HL-60/S4 treated with retinoic acid at 250 ng/mL for 4 days and 3 days (cell line): ENCODE results near the gene DLGAP4.

ENCODE experiments used
- in situ Hi-C: fragments of 300-500 bp; cut with MboI; formaldehyde crosslinking; loops from 2 replicates; pipeline ENCODE4 v1.7.0; 2022; ENCODE audit warnings: low sequenced_read_pairs

The DLGAP4 gene

GRCh38 chr20:36399147-36399968 is 93.2 kb downstream of the DLGAP4 start:
- in situ Hi-C loops, result no loop called here

DNA sequence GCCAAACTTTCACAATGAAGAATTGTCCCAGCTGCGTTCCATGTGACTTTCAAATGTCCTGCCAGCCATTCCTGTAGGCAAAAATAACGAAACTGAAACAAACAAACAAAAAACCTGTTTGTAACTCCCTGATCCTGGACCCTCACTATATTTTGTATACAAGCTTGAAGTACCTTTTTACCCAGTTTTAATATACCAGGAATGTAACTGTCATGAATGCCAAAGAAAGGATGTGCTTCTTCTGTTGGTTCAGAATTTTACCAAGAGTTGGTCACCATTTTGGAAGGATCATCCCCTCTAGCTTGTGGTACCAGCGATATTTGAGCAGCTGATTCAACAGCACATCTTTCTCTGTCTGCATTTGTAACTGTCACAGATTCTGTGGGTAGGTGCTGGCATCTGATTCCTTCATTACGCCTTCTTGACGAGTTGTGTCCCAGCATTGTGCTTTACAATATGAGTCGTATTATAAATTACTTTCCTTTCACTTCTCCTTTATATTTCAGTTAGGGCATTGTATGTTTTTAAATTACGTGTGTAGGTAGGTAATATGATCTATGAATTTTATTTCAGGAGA is 93.9 kb downstream of the DLGAP4 start:
- in situ Hi-C loops, result no loop called here

DNA sequence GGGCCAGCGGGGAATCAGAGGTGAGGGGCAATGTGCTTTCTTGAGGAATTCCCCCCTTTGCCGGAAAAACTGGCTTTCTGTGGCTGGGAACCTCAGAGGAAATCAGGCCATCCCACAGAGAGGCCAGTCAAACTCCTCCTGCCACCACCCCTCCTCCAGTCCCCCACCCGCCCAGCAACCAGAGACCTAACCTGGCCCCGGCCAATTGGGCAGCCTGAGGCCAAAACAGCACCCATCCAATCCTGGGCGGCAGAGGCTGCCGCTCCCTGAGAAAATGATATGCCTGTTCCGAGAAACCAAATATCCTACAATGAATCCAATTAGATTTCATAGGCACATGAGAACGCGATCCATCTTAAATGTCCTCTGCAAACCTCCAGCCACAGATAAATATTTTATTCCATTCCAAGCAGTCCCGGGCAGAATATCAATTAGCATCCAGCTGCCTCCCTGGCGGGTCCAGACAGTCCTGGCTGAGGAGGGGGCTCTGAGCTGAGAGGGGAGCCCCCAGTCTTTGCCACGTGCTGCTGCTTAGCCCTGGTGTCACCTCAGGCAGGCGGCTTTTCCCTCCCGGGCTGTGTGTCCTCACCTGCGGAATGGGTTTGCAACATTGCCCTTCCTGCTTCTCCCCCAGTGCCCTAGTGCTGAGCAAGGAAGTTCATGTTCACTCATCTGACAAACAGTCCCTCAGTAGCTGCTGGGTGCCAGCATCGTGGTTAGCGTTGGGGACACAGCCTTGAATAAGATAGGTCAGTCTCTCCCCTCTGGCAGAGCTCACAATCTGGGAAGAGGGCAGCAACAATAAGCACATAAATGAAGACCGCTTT is 95.0 kb downstream of the DLGAP4 start:
- in situ Hi-C loops, result no loop called here

GRCh38 chr20:36402708-36403107 is 96.6 kb downstream of the DLGAP4 start:
- in situ Hi-C loops, result no loop called here

DNA sequence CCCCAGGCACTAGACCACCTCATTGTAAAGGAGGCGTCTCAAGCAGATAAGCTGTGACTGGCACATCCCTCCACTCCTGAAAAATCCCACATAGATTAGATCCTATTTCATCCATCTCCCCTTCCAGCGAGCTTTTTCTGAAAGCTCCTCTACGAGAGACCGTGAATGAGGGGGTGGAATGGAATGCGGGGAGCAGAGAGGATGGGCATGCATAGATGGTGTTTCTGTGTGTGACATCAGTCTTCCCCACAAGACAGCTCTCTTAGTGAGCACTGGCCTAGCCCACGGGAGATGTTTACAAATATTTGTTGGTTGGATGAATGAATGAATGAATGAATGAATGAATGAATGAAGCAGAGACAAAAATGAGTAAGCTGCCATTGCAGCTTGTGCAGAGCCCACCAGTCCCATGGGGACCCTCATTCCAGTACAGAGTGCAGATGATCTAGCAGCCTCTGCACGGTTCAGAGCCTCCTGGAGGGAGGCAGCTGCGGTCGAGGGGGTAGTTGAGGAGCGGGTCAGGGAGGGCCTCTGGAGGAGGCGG is 98.4 kb downstream of the DLGAP4 start:
- in situ Hi-C loops, result no loop called here

DNA sequence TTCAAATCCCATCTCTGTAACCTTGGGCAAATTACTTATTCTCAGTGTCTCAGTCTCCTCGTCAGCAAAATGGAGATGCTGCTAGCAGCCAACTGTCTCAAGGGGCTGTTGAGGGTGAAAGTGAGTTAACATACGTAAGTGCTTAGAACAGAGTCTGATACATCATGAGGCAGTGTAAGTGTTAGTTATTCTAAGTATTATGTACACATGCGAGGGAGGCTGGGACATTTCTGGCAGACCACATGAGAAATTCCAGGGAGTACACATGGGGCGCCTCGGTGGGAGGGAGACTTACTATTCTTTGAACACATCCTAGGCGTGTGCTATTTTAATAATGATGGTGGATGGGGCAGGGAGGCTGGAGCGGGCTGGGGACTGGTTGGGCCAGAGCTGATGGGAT is 99.1 kb downstream of the DLGAP4 start:
- in situ Hi-C loops, result no loop called here

DNA sequence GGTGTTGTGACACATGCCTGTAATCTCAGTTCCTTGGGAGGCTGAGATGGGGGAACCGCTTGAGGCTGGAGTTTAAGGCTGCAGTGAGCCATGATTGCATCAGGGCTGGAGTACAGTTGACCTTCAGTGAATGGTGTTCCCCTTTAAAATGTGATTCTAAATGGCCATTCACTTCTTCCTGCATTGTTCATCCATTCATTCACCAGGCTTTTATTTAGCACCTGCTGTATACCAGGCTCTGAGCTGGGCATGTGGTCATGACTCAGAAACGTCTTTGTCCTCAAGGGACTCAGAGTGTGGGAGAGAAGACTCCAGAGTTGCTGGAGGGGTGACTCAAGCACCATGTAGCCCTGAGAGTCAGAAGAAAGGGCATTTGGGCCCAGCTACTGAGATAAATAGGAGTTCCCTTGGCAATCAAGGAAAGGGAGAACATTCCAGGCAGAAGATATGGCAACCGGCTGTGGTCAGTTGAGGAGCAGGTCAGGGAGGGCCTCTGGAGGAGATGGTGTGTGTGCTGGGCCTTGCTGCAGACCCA is 101.1 kb downstream of the DLGAP4 start:
- in situ Hi-C loops, result no loop called here

GRCh38 chr20:36408219-36408618 is 102.1 kb downstream of the DLGAP4 start:
- in situ Hi-C loops, result no loop called here

DNA sequence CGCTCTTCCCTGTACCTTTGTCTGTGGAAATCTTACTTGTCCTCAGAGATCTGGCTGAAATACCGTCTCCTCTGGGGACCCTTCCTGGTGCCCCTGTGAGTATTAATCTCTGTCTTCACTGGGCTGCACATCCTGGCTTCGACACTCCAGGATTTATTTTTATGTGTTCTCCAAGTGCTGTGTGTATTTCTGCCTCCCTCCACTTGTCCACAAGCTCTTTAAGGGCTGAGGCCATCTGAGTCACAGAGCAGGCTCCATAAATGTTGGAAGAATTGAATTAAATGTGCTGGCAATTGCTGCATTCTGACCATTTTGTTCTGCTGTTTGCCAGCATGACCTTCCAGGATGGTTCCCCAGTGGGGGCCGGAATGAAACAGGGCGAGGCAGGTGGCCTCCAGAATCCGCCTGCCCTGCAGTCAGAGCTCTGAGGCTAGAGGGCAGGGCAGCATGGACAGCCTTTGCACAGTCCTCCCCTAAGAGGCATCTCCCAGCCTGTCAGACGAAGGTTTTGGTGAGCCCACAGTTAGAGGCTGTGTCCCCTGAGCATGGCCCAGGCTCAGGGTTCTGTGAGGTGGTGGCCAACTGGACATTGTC is 105.8 kb downstream of the DLGAP4 start:
- in situ Hi-C loops, result no loop called here

DNA sequence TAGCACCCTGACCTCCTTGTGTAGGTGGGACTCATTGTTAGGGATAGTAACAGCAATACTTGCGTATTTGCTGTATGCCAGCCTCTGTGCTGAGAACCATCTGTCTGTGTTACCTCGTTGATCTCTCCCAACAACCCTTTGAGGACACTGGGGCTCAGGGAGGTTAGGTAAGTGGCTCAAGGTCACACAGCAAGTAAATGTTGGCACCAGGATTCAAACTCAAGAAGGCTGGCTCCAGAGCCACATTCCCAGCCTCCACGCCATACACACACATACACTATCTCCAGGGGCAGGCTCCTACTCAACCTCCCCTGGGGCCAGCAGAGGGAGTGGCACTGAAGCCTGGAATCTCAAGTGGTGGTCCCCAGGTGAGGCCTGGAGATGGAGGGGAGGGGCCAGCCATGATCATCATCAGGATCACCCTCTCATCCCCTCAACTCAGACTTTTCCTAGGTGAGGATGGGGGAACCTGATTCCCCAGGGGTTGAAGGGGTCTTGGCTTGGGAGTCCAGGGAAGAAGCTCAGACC is 109.4 kb downstream of the DLGAP4 start:
- in situ Hi-C loops, result no loop called here

GRCh38 chr20:36418711-36419110 is 112.6 kb downstream of the DLGAP4 start:
- in situ Hi-C loops, result no loop called here

GRCh38 chr20:36421641-36422040 is 115.5 kb downstream of the DLGAP4 start:
- in situ Hi-C loops, result no loop called here

DNA sequence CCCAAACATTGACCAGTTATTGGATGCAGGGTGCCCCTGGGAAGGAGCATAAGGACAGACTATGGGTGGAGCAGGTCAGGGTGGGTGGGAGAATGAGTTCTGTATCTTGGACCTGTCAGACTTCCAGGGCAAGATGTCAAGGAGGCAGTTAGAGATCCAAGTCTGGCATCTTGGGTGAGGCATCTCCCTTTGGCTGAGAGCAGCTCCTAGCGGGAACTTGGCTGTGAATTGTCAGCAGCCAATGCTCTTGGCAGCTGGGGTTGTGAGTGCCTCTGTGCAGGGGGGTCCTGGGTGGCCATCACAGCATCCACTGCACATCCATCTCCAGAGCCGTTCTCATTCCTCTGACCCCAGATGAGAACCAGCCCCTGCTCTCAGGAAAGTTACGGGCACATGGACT is 118.2 kb downstream of the DLGAP4 start:
- in situ Hi-C loops, result no loop called here

DNA sequence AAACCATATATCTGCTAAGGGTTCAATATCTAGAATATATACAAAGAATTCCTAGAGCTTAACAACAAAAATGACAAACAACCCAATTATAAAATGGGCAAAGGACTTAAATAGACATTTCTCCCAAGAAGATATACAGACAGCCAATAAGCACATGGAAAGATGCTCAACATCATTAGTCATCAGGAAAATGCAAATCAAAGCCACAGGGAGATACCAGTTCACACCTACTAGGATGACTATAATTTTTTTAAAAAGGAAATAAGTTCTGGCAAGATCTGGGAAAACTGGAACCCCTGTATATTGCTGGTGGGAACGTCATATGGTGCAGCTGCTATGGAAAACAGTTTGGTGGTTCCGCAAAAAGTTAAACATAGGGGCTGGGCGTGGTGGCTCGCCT is 119.0 kb downstream of the DLGAP4 start:
- in situ Hi-C loops, result no loop called here

DNA sequence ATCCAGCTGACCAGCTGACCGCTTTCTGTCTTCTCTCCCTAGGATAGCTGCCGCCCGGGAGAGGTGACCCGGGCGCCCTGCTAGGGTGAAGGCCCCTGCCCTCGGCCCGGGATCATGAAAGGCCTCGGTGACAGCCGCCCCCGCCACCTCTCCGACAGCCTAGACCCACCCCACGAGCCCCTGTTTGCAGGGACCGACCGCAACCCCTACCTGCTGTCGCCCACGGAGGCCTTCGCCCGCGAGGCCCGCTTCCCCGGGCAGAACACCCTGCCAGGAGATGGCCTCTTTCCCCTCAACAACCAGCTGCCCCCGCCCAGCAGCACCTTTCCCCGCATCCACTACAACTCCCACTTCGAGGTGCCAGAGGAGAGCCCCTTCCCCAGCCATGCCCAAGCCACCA is 125.5 kb downstream of the DLGAP4 start:
- in situ Hi-C loops, result no loop called here

- in situ Hi-C loops, result no loop called here
Observed at GRCh38 chr20:36432096-36432495, 126.0 kb downstream of the DLGAP4 start.

- in situ Hi-C loops, result no loop called here
Observed at GRCh38 chr20:36434383-36434782, 128.2 kb downstream of the DLGAP4 start.

DNA sequence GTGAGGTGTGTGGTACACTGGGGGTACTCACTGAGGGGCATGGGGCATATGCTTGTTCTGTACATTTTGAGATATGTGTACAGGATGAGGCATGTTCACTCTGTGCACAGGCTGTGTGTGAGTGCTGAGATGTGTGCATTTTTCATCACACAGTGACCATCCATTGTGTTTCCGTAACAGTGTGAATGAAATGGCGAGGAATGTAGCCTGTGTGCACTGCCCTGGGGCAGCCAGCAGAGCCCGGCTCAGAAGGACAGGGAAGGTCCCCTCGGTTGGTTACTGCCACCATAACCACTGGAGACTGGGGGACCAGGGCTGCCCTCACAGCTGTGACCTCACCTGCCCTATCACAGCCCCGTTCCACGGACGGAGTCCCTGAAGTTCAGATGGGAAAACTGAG is 129.0 kb downstream of the DLGAP4 start:
- in situ Hi-C loops, result no loop called here

DNA sequence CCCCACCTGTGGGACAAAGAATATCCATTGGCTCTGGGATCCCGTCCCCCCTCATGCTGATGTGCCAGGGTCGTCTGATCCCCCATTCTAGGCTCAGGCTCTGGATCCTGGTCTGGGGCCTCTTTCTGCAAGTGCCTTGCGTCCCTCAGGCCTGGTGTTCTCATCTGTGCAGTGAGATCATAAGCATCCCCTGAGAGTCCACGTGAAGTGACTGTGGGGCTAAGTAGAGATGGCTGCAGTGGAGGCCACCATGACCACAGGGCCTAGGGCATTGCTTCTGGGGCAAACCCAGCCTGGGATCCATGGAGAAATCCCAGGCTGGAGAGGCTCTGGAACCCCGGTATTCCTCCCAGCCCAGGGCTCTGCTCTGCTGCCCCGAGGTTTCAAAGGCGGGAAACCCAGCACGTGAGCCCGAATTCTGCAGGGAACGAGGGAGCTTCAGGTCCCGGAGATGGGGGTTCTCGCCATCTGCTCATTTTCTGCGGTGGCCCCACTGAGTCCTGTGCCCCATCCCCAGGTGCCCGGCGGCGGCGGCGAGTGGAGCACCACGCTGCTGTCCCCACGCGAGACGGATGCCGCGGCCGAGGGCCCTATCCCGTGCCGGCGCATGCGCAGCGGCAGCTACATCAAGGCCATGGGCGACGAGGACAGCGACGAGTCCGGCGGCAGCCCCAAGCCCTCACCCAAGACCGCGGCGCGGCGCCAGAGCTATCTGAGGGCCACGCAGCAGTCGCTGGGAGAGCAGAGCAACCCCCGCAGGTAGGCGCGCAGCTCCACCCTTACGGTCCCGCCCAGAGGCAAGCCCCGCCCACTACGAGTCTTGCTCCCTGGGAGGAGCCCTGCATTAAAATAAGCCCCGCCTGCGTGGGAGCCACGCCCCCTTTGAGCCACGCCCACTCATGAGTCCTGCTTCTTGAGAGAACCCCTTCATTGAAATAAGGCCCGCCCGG is 129.7 kb downstream of the DLGAP4 start:
- in situ Hi-C loops, result no loop called here
